GM19324 (cell line): ENCODE results near the gene VEPH1.

Experiments
- ATAC-seq: cut with Tn5 transposase; IDR thresholded peaks from one replicate; pipeline ENCODE4 v1.9.1; 2021; ENCODE audit warnings: mild to moderate bottlenecking, moderate library complexity; ENCODE audit not compliant: unreplicated experiment, low FRiP score

Gene VEPH1

GRCh38 chr3:157526036-157526435 lies 22.8 kb upstream of the VEPH1 start:
- no peak for ATAC-seq

DNA sequence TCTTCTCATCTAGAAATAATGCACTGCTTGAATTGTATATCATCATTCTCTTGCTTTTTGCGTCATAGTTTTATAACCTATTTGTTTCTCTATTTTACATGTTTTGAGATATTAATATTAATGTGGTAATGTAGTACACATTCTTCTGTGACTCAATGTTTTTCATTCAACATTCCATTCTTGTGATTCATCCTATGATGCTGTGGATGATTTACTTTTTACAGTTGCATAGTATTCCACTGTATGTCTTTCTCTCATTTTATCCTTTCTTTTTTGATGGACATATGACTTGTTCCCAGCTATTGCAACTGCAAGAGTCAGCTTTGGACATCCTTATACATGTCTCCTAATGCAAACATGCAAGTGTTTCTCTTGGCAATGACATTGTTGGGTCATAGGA lies 20.6 kb upstream of the VEPH1 start:
- no peak for ATAC-seq

- ATAC-seq, result no peak
These were observed 19.4 kb upstream of the VEPH1 start for GRCh38 chr3:157522648-157523047.

- no peak for ATAC-seq
These were observed 17.4 kb upstream of the VEPH1 start for GRCh38 chr3:157520485-157521150.

DNA sequence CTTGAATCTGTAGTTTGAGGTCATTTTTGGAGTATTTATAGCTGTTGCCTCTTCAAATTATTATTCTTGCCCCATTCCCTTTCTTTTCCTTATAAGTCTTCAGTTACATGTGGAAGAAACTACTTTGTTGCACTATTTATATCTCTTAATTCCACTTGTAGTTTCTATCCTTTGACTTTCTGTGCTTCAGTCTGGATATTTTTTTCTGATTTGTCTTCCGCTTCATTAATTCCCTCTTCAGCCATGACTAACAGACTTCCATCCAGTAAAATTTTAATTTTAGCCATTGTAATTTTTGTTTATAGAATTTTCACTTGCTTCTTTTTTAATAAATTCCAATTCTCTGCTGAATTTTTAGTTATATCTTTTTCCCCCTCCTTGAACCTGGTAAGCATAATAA lies 15.7 kb upstream of the VEPH1 start:
- ATAC-seq, result no peak

DNA sequence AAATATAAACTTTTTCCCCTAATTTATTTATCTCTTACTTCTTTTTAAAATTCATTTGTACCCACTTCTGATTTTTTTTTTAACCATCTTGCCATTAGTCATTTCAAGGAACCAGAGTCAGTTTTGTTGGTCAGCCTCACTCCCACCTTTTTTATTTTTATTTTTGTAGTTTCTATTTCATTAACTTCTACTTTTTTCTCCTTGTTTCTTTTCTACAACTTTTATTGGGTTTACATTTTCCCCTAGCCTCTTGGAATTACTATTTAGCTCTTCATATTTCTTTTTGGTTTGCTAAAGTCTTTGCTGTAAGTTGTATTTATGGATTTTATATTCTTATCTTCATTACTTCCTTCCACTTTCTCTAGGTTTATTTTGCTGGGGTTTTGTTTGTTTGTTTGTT lies 13.7 kb upstream of the VEPH1 start:
- ATAC-seq, result no peak

- no peak for ATAC-seq
These were observed 12.2 kb upstream of the VEPH1 start for GRCh38 chr3:157515398-157515797.

- no peak for ATAC-seq
These were observed 11.2 kb upstream of the VEPH1 start for GRCh38 chr3:157514371-157514895.

DNA sequence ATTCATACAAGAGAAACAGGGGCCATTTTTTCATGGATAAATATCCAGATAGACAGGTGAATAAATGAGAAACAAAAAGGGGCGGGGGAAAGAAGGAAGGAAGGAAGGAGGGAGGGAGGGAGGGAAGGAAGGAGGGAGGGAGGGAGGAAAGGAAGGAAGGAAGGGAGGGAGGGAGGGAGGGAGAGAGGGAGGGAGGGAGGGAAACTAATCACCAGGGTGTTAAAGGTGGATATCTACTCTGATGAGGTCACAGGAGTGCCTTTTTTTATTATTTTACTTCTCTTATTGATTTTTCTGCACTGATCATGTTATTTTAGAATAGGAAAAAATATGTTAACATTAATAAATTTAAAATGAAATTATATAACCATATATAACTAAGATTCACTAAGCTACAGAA lies 10.4 kb upstream of the VEPH1 start:
- ATAC-seq, result no peak

- no peak for ATAC-seq
These were observed 9.3 kb upstream of the VEPH1 start for GRCh38 chr3:157512534-157512933.

DNA sequence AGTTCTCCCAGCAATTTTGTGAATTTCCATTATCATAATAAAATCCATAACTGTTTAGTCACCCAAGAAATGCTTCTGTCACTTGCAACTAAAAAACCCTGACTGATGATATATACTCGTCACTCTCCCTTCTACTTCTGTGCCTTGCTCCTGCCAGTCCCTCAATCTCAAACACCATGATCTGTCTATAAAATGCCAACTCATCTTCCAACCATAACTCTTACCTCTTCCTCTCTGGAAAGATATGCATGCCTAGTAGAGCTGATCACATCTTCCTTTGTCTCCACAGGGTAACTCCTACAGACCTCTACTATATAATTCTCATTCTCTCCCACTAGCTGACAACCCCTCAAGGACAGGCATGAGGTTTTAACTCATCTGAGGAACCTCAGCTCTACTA lies 5.2 kb upstream of the VEPH1 start:
- ATAC-seq, result no peak

DNA sequence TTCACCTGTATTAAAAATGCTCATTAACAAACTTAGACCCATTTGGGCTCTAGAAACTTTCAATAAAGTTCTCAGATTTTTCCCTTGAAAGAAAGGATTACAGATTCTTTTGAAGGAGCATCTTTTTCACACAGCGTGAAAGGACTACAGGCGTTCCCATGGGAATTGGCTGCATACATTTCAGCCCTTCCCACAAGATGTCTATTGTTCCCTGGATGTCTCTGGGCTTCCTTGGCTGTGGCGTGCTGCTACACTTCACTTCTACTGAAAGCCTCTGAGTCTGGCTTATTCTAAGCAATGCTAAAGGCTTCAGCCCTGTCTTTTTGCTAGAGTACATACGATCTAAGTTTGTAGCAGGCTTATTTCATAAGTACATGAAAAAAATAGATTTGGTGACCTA lies 1.4 kb downstream of the VEPH1 start:
- no peak for ATAC-seq

- no peak for ATAC-seq
These were observed 3.0 kb downstream of the VEPH1 start for GRCh38 chr3:157500232-157500631.

- no peak for ATAC-seq
These were observed 3.8 kb downstream of the VEPH1 start for GRCh38 chr3:157499342-157499963.

DNA sequence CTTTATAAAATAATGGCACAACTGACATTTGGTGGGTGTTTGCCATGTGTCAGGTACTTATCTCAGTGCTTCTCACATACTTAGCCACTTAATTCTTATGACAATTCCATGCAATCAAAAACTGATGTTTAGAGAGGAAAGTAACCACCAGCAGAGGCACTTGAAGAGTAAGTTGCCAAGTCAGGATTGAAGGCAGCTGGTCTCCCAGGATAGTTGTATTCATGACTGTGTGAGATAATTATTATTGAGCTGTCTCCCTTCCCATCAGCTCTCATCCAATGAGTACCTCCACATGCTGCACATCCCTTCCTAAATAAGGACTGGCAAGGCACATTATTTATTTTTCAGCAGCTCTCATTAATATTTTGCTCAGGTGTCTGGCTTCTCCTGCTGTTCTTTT lies 4.8 kb downstream of the VEPH1 start:
- no peak for ATAC-seq

DNA sequence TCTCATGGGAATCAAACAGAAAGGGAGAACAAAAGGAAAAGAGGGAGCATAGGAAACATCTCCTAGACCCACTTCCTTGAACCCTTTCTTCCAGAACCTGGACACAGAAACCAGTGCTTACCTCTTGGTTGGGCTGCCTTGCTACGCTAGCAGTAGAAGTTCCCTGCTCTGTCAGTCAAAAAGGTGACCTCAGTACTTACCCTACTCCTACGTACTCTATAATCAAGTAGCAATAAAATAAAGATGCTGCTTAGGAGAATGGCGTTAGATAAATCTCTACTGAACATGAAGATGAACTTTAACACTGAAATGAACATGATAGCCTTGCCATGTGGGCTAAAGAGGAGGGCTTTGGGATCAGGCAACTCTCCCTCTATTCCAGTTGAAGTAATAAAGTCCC lies 7.4 kb downstream of the VEPH1 start:
- no peak for ATAC-seq

- no peak for ATAC-seq
These were observed 8.5 kb downstream of the VEPH1 start for GRCh38 chr3:157494581-157495281.

DNA sequence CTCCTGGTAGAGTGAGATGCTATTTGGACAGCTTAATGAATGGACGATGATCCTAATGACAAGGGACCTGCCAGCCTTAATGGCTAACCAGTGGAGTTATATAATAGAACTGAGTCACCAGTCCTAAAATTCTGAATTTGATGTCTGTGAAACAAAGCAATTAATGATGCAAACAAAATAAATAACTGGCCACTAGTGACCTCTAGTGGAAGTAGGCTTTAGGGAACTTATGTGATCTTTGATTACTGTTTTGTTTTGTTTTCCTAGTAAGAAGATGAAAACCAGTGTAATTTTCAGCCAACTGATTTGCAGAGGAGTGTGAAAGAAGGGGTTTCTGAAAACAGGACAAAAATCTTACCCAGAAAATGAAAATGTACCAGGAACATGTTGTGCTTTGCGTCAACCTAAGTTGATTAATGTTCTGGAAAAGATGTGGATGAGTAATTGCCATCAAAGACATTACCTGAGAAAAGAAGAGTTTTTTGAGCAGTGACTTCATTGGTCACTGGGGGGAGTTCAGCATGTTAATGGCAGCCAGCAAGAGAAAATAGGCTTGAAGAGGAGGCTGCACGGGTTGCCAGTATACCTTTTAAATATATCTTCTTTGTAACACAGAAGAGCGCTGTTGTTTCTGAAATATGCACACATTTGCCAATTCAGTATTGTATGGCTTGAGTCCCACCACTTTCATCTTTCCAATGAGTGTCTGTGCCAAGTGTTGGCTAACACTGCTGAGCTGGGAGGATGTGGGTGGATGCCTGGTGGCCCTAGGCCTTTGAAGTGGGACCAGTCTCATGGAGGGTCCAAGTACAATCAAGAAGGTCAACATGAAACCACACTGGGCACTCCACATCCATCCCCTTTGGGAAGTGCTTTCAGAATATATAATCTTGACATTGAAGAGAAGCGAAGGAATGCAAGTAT lies 9.3 kb downstream of the VEPH1 start:
- ATAC-seq, result no peak

DNA sequence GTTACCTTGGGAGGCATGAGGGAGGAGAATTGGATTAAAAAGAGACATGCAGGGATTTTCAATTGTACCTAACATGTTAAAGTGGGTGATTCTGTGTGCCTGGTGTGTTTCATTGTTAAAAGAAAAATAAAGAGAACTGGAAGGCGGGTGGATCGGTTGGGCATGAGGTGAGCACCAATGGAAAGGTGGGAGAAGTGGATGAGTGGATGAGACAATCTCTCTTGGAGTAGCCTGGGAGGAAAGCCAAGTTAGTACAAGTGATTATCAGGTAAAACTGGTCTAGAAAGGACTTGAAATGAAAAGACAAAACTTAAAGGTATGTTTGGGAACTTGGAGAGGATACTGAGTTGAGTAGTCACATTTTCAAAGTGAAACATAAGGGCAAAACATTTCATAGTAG lies 12.1 kb downstream of the VEPH1 start:
- ATAC-seq, result no peak

GRCh38 chr3:157488144-157488543 lies 15.1 kb downstream of the VEPH1 start:
- ATAC-seq, result no peak

- no peak for ATAC-seq
These were observed 15.9 kb downstream of the VEPH1 start for GRCh38 chr3:157487339-157487738.
